ENCODE data around the gene RAP1GAP. TPM values are rescaled to one million over a fixed set of nuclear protein-coding genes. Genes with fewer than 3 reads are reported as not detected.

The RAP1GAP gene
- total RNA-seq, 1 donor from 2014 or later = 0.60 TPM

DNA sequence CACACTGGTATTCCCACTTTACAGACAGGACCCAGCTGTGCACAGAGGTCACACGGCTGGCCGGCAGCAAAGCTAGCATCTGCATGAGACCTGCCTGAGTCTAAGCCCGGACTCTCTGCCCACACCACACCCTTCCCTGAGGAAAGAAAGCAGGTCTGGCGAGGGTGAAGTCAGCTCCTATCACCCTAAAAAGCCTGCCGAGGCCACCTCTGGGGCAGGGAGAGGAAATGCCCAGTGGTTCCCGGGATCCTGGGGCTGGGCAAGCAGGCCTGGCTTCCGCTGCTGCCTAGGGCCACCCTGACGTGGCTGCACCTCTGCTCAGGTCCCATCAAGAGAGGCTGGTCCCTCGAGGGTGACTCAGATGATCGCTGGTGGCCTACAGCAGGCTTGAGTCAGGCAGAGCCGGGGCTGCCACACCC, 42.2 kb downstream of the RAP1GAP start:
- ChIA-PET POLR2A (no interaction called here), CTCF (no interaction called here)
- ATAC-seq (ENCODE audit: low read depth) (no peak), DNase-seq (no peak)
- no peak for TF ChIP-seq CTCF (IDR thresholded peaks at IDR 0.05)
- intact Hi-C loops (cut with micrococcal nuclease) = no loop called here
- H3K4me3 Mint-ChIP-seq = no peak overlapping the region
- H3K36me3 Mint-ChIP-seq (ENCODE audit: low read depth) = no peaks in the 10 kb centered on the region
- H3K4me1 Mint-ChIP-seq = peaks cover 4% of the 10 kb centered on the region
- no peak overlapping the region for H3K27ac Mint-ChIP-seq
- peaks cover 24% of the 10 kb centered on the region for H3K27me3 Mint-ChIP-seq
- no peaks in the 10 kb centered on the region for H3K9me3 Mint-ChIP-seq

DNA sequence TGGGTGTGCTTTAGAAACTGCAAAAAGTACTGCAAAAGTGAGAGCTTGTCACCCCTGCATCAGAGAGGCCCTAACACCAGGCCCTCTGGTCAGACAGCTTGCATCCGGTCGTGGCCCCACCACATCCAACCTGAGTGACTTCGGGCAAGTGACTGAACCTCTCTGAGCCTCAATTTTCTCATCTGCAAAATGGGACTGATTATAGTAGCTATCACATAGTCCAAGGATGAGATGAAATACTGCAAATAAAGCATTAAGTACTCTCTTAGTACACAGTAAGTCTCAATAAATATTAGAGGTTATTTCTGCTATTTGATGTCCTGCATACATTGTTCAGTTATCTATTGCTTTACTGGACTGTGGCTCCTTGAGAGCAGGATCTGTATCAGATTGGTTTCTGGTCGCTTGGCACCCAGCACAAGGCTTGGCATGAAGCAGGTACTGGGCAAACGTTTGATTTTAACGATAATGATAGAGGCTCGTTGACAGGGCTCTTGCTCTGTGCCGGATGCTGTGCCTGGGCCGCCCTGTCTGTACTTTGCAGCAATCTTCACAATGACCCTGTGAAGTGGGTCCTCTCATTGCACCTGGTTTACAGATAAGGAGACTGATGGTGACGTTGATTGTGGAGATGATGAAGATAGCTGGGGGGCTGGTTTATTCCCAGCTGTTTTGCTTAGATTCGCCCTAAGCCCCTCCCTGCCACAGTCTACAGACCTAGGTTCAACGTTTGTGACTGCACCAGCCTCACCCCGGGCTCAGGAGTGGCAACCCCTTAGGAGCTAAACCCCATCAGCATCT, 43.6 kb downstream of the RAP1GAP start:
- Mint-ChIP-seq H3K4me3 (no peak overlapping the region), H3K27me3 (peaks cover 28% of the 10 kb centered on the region), H3K36me3 (ENCODE audit: low read depth) (no peaks in the 10 kb centered on the region), H3K9me3 (no peaks in the 10 kb centered on the region), H3K27ac (no peak overlapping the region), H3K4me1 (peaks cover 9% of the 10 kb centered on the region)
- ATAC-seq (ENCODE audit: low read depth) (no peak), DNase-seq (no peak)
- no peak for TF ChIP-seq CTCF (IDR thresholded peaks at IDR 0.05)
- ChIA-PET POLR2A (no interaction called here), CTCF (no interaction called here)
- intact Hi-C loops (cut with micrococcal nuclease) = no loop called here

DNA sequence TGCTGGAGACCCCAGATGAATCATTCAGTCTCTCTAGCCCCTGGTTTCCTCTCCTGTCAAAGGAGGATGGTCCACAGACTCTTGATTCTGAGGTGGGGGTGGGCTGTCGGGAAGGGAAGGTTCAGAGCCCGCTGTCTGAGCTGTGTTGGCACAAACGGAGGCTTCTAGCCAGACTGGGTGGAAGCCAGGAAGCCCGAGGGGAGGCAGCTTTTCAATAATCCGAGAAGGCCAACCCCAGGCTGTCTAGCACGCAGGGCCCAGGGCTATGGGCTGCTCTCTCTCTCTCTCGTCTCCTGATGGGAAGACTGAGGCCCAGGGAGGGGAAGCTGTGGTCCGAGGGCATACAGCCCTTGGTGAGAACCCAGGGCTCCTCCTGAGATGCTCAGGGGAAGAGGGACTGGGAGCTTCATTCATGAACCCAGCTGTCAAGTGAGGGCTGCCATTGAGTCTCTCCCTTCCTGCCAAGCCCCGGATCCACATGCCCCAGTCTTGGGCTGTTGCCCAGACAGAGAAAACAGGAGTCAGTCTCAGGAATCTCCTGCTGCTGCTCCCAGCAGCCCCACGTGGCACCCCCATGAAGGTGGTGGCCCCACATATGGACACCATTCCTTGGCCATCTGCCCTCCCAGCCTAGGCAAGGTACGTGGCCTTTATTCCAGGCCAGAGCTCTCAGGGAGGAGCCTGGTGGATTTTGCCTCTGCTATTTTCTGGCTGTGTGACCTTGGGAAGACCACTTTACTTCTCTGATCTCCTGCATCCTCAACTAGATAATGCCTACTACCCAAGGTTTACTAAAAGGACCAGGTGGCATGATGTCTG, 44.4 kb downstream of the RAP1GAP start:
- CTCF ChIA-PET = no interaction called here
- Mint-ChIP-seq H3K36me3 (ENCODE audit: low read depth) (no peaks in the 10 kb centered on the region), H3K4me1 (peaks cover 9% of the 10 kb centered on the region), H3K9me3 (no peaks in the 10 kb centered on the region), H3K27me3 (peaks cover 30% of the 10 kb centered on the region), H3K4me3 (no peak overlapping the region), H3K27ac (no peak overlapping the region)
- intact Hi-C loops (cut with micrococcal nuclease) = no loop called here
- ATAC-seq (ENCODE audit: low read depth) = no peak
- POLR2A ChIA-PET = no interaction called here
- no peak for DNase-seq
- no peak for TF ChIP-seq CTCF (IDR thresholded peaks at IDR 0.05)

- ChIA-PET CTCF (interaction anchor here (0.8 kb wide), 1 partner anchor 991 kb away, joined by 3 read pairs; the partner anchor contains the start of gene PINK1), POLR2A (no interaction called here)
- Mint-ChIP-seq H3K4me1 (peaks cover 9% of the 10 kb centered on the region), H3K4me3 (no peak overlapping the region), H3K9me3 (no peaks in the 10 kb centered on the region), H3K27me3 (peaks cover 32% of the 10 kb centered on the region), H3K36me3 (ENCODE audit: low read depth) (no peaks in the 10 kb centered on the region), H3K27ac (no peak overlapping the region)
- intact Hi-C loops (cut with micrococcal nuclease) = no loop called here
- no peak for ATAC-seq (ENCODE audit: low read depth)
- no peak for DNase-seq
- TF ChIP-seq CTCF (IDR thresholded peaks at IDR 0.05) = no peak
These were observed 45.7 kb downstream of the RAP1GAP start for GRCh38 chr1:21623410-21623961.

All from activated B cell treated with CpG ODN at 0.5 μM for 24 hours (primary cell).